ENCODE results near the gene SORCS2. TPM values are rescaled to one million over a fixed set of nuclear protein-coding genes. Genes with fewer than 3 reads are reported as not detected.

Gene SORCS2
- total RNA-seq, 1 donor from 2014 or later: 13.4 TPM

GRCh38 chr4:7726665-7727413 is 534.5 kb downstream of the SORCS2 start:
- no peaks in the 10 kb centered on the region for H3K27me3 Mint-ChIP-seq

GRCh38 chr4:7727749-7728148 is 535.4 kb downstream of the SORCS2 start:
- Mint-ChIP-seq H3K36me3 (no peaks in the 10 kb centered on the region), H3K9me3 (no peaks in the 10 kb centered on the region), H3K4me3 (no peak overlapping the region), H3K27me3 (no peaks in the 10 kb centered on the region), H3K27ac (no peak overlapping the region), H3K4me1 (ENCODE audit: unreplicated experiment) (no peaks in the 10 kb centered on the region)
- DNase-seq (ENCODE audit: extremely low spot score, unreplicated experiment): no peak
- no peak for TF ChIP-seq CTCF (conservative IDR thresholded peaks at IDR 0.05)

More at GRCh38 chr4:7726665-7727413, 534.5 kb downstream of the SORCS2 start:
- Mint-ChIP-seq H3K4me3 (no peak overlapping the region), H3K36me3 (no peaks in the 10 kb centered on the region), H3K9me3 (no peaks in the 10 kb centered on the region), H3K4me1 (ENCODE audit: unreplicated experiment) (no peaks in the 10 kb centered on the region), H3K27ac (no peak overlapping the region)
- no peak for DNase-seq (ENCODE audit: extremely low spot score, unreplicated experiment)
- TF ChIP-seq CTCF (conservative IDR thresholded peaks at IDR 0.05): no peak

GRCh38 chr4:7731437-7731836 is 539.1 kb downstream of the SORCS2 start:
- Mint-ChIP-seq H3K27ac (no peak overlapping the region), H3K4me3 (no peak overlapping the region), H3K4me1 (ENCODE audit: unreplicated experiment) (no peaks in the 10 kb centered on the region), H3K27me3 (no peaks in the 10 kb centered on the region), H3K9me3 (no peaks in the 10 kb centered on the region), H3K36me3 (no peaks in the 10 kb centered on the region)
- no peak for TF ChIP-seq CTCF (conservative IDR thresholded peaks at IDR 0.05)
- DNase-seq (ENCODE audit: extremely low spot score, unreplicated experiment): no peak

DNA sequence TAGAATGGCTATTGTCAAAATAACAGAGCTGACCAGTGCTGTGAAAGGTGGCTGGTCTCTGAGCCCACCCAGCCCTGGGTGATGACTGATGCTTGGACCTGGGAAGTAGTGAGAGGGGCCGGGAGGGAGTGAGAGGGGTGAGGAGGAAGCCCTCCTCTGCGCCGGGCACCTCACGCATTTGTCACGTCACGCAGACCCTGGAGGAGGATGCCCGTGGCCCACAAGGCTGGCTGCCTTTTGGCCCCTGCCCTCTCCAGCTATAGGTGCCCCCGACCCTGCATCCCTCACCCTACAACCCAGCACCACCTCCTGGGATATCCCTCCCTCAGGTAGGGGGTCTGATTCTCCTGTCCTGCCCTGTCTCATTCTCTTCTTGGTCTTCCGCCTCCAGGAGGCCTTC is 539.9 kb downstream of the SORCS2 start:
- Mint-ChIP-seq H3K27me3 (no peaks in the 10 kb centered on the region), H3K4me3 (no peak overlapping the region), H3K27ac (peak overlapping the region; percentile 30), H3K36me3 (no peaks in the 10 kb centered on the region), H3K4me1 (ENCODE audit: unreplicated experiment) (no peaks in the 10 kb centered on the region), H3K9me3 (no peaks in the 10 kb centered on the region)
- no peak for DNase-seq (ENCODE audit: extremely low spot score, unreplicated experiment)
- no peak for TF ChIP-seq CTCF (conservative IDR thresholded peaks at IDR 0.05)

DNA sequence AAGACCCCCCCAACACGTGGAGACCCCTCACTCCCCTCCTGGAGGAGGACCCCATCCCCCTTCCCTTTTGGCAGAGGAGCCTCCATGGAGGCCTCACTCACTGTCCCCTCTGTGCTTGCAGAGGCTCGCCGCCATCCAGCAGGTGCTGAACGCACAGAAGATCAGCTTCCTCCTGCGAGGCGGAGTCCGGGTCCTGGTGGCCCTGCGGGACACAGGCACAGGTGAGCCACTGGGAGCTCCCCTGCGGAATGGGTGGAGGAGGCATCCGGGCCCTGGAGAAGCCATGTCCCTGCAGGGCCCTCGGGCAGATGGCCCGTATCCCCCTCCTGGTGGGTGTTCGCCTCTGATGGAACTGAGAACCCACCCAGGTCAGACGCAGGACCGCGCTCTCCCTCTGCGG is 540.9 kb downstream of the SORCS2 start:
- no peaks in the 10 kb centered on the region for H3K27me3 Mint-ChIP-seq
- no peak for TF ChIP-seq CTCF (conservative IDR thresholded peaks at IDR 0.05)
- no peak for DNase-seq (ENCODE audit: extremely low spot score, unreplicated experiment)
- no peak overlapping the region for H3K27ac Mint-ChIP-seq
- H3K4me1 Mint-ChIP-seq (ENCODE audit: unreplicated experiment): no peaks in the 10 kb centered on the region
- H3K4me3 Mint-ChIP-seq: no peak overlapping the region
- H3K36me3 Mint-ChIP-seq: no peaks in the 10 kb centered on the region
- no peaks in the 10 kb centered on the region for H3K9me3 Mint-ChIP-seq
